GM18498 (cell line): ENCODE data around the gene ADAMTS7.
"Not testable (repeated sequence)": the region's sequence is repeated elsewhere in the genome, so short reads cannot be mapped to it uniquely, and the experiment has no call there.

Source experiments
- ATAC-seq: cut with Tn5 transposase; IDR thresholded peaks from one replicate; pipeline ENCODE4 v1.9.1; 2021; ENCODE audit warnings: mild to moderate bottlenecking, moderate library complexity; ENCODE audit not compliant: unreplicated experiment

ADAMTS7 gene

DNA sequence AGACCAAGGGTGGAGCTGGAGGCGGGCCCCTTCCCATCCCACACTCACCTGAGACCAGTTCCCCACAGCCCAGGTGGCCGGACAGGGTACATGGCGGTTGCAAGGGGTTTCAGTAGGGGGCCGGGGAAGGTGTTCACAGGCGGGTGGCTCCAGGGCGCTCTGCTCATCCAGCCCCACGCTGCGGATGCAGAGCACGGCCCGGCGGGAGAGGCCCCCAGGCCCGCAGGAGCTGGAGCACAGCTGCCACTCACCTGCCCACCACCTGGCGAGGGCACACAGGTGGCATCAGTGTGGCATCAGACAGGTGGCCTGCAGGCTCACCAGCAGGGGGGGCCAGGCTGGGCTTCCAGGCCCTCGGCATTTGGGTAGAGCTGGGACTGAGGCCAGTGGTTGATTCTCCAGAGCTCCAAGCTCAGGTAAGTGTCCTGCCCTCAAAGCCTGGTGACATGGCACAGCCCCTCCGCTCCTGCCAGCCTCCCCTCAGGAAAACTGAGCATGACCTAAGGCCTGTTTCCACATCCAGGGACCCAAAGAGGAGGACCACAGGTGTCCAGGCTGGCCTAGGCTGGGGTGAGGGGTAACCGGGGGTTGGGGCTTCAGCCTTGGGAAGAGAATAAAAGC lies 43.8 kb downstream of the ADAMTS7 start:
- no peak for ATAC-seq

DNA sequence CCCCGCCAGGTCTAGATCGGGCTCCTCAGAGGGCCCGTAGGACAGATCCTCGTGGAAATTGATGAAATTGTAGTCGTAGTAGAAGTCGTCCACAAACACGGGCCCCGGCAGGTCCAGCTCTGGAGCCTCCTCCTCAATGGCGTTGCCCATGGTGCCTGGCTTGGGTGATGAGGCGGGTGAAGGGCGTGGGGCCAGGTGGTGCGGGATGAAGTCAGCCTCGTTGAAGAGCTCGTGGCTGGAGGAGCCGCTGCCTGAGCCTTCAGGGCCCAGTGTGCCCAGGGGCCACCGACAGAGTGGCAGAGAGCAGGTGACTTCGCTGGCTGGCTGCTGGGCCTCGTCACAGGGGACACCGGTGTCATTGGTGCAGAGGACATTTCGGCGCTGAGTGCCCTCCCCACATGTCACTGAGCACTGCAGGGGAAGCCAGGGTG lies 44.6 kb downstream of the ADAMTS7 start:
- ATAC-seq = not testable (repeated sequence)

DNA sequence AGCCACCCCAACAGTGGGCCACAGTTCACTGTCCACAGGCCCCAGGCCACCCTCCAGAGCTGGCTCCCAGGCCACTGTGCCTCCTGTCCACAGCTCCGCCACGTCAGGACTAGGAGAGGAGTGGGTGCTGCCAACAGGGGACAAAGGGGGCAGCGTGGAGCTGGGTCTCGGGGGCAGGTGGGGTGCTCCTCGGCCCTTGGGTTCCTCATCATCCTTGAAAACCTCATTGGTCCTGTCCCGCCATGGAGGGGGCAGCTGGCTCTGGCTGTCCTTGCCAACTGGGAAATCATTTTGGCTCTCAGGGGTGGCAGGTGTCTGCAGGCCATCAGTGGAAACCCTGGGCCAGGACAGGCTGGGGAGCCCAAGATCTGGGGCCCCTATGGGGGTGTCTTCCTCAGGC lies 45.2 kb downstream of the ADAMTS7 start:
- ATAC-seq = no peak

GRCh38 chr15:78765154-78765860 lies 46.0 kb downstream of the ADAMTS7 start:
- not testable (repeated sequence) for ATAC-seq

GRCh38 chr15:78764340-78765153 lies 46.7 kb downstream of the ADAMTS7 start:
- not testable (repeated sequence) for ATAC-seq

DNA sequence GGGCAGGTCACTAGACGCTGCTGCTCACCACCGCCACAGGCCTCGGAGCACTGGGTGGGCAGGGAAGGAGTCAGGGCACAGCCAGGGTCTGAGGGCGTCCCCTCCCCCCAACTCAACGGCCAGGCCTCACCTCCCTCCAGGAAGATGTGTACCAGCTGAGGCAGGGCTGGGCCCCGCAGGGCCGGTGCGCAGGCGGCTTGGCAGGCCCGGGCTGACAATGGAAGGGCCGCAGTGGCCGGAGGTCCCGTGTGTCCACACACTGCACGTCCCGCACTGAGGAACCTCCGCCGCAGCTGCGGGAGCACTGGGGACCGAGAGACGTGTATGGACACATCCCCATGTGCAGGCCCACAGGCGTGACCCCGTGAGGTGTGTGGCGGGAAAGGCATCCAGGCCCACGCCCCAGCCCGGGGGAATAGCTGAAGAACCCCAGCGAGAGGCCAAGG lies 47.4 kb downstream of the ADAMTS7 start:
- no peak for ATAC-seq

GRCh38 chr15:78762985-78763795 lies 48.1 kb downstream of the ADAMTS7 start:
- no peak for ATAC-seq

GRCh38 chr15:78762386-78762961 lies 48.8 kb downstream of the ADAMTS7 start:
- ATAC-seq = not testable (repeated sequence)

GRCh38 chr15:78761891-78762385 lies 49.3 kb downstream of the ADAMTS7 start:
- no peak for ATAC-seq

DNA sequence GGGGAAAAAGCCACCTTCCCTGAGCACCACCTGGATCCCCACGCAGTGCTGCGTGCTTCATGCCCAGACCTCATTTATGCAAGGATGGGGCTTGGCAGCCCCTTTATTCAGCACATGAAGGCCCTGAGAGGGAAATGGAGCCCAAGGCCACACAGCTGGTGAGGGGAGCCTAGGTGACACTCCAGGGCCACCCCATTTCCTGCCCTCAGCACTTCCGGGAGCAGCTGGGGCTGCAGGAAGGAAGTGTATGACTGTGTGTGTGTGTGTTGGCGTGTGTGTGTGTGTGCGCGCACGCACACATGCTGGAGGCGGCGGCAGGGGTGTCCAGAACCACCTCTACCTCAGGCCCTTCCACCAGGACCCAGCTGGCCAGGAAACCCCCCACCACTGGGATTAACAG lies 49.8 kb downstream of the ADAMTS7 start:
- ATAC-seq = peak; percentile 47

DNA sequence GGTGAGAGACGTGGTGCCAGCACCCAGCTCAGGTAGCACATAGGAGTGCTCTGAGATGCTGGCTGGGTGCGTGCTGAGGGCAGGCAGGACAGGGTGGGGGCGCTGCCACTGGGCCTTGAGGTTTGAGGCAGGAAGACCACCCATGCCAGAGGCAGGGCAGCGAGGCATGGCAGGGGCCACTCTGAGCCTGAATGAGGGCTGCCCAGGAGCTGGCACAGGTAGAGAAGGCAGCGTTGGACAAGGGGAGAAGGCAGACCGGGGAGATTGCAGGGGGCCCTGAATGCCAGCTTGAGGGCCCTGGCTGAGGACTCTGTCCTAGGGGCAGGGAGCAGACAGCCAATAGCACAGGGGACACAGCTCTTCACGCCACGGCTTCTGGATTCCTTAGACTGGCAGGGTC lies 50.2 kb downstream of the ADAMTS7 start:
- ATAC-seq = no peak

GRCh38 chr15:78760091-78760882 lies 51.0 kb downstream of the ADAMTS7 start:
- ATAC-seq = not testable (repeated sequence)

- not testable (repeated sequence) for ATAC-seq
These were observed 51.8 kb downstream of the ADAMTS7 start for GRCh38 chr15:78759361-78759998.

DNA sequence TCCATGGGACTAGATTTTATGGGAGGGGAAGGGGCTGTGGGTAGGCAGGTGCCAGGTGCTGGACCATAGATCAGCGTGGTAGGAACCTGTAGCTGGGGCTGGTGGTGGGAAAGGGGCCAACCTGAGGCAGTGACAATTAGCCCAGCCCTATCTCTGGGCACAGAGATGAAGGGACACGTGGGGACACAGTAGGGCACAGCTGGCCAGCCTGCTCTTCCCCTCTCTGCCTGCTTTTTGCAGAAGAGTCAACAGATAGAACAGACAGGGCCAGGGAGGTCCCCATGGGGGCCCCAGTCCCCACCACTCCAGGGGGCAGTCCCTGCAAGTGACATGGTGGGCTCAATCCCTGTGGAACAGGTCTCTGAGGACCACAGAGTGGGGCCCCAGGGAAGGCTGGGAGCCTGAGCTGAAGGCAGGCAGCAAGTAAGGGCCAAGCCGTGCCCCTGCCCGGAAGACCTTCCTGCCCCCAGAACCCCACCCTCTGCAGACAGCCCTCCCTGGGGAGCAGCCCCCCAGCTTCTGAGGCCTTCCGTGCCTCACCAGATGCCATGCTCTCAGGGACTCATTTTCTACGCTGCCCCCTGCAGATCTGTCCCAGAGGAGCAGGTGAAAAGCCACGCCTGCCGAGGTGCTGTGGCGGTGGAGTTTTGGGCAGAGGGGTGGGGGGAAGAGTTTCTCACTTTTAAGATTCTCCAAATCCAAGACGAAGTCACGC lies 52.6 kb downstream of the ADAMTS7 start:
- ATAC-seq = not testable (repeated sequence)

- ATAC-seq = not testable (repeated sequence)
These were observed 53.2 kb downstream of the ADAMTS7 start for GRCh38 chr15:78758084-78758483.

GRCh38 chr15:78757636-78757905 lies 53.7 kb downstream of the ADAMTS7 start:
- no peak for ATAC-seq

DNA sequence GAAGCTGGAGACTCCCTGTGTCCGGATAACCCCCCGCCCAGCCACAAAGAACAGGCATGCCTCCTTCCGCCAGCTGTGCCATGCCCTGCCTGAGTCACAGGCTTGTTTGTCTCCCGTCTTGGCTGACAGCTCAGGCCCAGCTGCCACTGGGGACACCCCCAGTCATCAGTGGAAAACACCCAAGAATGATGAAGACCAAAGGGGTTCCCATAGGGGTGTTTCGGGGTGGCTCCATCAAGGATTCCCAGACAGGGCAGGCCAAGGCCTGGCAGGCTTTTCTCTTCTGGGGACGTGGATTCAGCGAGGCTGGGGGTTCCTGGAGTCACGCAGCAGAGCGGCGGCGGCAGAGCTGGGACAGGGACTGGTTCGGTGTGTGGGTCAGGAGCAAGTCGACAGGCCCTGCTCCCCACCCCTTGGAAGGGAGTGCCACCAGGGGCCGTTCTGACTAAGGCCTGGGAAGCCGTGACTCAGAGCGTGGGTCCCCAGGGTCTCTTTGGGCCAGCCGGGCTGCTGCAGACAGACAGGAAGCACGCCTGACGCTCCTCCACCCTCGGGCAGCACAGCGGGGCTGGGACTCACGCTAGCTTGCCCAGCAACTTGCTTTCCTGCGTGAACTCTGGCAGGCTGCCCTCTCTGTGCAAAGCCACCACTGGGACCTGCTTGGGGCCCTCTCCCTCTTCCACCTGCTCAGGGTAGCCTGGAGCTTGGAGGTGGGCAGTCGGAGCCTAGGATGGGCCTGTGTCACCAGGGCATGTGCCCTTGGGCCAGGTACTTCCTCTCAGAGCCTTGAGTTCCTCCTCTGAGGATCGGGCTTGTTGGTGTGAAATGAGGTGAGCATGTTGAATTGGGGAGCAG lies 54.3 kb downstream of the ADAMTS7 start:
- ATAC-seq = peak; percentile 63
